HG03520 (cell line): ENCODE data around the gene MDGA2.

Source experiments
- ATAC-seq: cut with Tn5 transposase; IDR thresholded peaks from one replicate; pipeline ENCODE4 v1.9.1; 2021; ENCODE audit warnings: mild to moderate bottlenecking, moderate library complexity; ENCODE audit not compliant: unreplicated experiment

MDGA2 gene

DNA sequence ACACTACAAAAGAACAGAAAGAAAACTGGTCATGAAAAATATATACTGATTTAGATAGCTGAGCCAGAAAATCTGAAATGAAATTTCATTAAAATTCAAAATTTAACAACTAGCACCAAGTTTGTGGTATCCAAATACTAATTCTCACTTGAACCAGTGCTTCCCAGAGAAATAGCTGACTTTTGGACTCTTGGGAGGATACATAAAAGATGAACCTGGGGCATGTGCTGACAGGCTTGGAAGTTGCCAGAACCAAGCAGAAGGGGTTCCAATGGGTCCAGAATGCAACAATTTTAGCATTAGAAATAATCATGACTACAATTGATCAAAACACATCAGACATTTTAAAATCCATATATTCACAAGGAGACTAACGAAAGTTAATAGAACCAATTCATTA, 175.0 kb downstream of the MDGA2 start:
- ATAC-seq = no peak

DNA sequence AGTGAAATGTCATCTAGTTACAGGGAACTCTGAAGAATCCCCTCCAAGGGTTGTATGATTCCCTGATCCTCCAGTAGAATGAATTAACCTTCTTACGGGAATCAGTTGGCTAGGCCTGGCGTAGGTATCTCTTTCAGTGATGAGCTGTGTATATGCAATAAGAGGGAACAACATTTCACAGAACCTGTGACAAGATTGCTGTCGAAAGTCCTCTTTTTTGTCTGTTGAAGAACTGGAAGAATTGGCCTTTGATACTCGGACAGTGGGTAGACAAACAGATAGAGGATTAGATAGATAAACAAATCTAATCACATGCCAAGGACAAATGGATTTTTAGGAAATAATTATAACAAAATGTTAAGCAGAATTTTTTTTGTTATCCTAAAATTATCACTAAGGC, 184.6 kb downstream of the MDGA2 start:
- ATAC-seq = no peak

DNA sequence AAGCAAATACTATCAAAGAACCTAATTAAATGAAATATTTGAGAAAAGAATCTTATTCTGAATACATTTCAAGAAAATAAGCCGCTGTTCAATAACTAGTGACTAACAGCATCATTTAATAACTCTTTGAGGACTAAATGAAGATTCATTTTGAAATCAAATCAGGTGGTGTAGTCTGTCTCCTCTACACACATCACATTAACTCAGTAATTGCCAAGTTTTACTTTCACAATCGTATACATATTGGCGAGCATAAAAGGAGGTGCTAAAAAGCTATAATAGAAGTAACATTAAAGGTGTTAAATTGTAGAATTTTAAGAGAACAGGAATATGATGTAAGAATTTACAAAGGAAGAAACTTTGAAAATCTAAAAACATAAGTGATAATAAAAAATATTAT, 185.1 kb downstream of the MDGA2 start:
- ATAC-seq = no peak

DNA sequence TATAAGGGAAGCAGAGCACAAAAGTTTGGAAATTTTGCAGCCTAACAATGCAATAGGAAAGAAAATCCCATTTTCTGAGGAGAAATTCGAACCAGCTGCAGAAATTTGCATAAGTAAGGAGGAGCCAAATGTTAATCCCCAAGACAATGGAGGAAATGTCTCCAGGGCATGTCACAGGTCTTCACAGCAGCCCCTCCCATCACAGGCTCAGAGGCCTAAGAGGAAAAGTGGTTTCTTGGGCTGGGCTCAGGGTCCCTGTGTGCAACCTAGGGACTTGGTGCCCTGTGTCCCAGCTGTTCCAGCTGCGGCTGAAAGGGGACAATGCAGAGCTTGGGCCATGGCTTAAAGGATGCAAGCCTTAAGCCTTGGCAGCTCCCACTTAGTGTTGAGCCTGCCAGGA, 190.0 kb downstream of the MDGA2 start:
- no peak for ATAC-seq

DNA sequence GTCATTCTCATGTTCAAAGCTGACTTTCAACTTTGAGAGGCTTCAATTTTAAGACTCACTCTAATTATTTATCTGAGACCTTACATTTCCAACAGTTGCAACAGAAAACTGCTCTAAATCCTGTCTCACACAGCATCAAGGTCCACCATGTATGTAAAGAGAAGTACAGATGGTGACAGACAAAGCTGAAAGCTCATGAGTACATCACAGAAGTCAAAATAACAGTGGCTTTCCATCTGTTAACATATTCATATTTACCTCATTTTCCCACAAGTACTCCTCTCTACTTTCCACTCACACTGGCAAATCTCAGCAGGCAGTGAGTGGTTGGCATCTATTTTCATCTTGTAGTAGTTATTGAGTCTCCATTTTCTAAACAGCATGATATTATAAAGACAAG, 192.0 kb downstream of the MDGA2 start:
- no peak for ATAC-seq

DNA sequence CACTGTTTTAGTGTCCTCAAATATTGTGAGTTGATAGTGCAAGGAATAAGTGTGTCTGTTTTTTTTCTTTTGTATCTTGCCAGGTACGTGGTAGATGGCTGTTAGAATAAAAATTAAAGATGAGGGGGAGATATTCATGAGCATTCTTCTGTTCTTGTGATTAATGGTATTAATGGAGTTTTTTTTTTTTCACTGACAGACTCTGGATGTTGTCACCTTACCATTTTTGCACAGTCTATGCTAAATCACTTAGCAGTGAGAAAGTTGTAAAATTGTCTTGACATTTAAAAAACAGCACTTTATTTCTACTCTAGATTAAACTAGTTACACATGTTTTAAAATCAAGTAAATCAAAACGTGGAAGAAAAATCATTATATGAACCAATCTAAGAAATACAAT, 204.3 kb downstream of the MDGA2 start:
- ATAC-seq = no peak

DNA sequence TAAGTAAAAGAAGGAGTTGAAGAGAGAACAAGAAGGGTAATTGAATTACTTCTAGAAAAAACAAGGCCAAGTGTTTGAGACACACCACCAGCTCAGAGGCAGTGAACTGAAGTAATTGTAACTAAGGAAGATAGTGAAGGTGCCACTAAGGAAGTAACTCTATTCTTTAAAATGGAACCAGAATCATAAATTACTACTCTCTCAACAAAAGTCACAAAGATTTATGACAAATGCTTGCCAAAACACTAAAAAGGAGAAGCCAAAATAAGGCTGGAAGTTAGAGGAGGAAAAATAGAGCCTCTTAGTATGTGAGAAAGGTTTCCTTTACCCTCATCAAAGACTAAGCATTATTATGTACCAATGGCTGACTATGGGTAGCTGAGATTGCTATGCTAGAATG, 208.5 kb downstream of the MDGA2 start:
- no peak for ATAC-seq

DNA sequence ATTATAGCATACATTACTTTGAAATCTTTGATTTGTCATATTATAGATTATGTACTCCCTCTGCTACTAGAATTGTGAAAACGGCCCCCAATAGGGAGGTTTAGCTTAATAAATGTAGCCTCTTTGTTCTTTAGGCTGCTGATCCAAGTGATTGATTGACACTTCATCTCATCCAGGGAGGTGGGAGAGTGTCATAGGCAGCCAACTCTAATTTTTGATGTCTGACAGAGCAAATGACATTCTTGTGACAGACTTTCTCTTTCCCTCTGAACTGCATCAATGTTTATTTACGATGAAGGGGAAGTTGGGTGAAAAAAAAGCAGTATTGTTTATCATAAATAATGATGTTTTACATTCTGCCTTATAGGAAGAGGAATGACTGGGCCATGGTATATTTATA, 221.4 kb downstream of the MDGA2 start:
- no peak for ATAC-seq

DNA sequence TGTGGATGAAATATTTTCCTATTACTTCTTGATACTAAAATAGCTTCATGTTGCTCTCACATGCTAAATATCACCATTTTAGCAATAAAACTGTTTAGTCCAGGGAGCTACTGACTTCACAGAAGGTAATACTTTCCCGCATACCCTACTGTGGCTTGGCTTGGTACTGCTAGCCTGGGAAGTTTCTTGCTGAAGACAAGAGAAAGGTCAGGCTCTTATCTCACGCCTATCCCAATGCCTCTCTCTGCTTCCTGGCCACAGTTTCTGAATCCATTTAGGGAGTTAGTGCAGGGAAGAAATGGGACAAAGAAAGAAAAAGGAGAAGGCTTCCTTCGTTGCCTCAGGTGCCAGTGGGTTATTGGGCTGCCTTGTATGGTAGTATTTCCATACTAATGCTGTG, 228.3 kb downstream of the MDGA2 start:
- ATAC-seq = no peak

DNA sequence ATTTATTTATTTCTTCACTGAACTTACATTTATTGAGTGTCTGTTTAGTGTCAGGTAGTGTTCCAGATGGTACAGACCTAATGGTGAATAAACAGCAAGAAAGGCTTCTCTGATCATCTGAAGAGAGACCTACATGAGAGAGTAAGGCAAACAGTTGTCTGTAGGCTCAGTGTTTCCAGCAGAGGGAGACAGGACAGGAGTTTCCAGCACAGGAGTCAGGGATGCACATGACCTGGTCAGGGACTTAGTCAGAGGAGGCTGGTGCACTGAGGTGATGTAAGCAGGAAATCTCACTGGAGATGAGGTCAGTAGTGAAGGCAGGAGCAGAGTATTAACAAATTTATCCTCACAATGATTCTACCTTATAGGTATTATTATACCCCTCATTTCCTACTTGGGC, 233.2 kb downstream of the MDGA2 start:
- no peak for ATAC-seq

DNA sequence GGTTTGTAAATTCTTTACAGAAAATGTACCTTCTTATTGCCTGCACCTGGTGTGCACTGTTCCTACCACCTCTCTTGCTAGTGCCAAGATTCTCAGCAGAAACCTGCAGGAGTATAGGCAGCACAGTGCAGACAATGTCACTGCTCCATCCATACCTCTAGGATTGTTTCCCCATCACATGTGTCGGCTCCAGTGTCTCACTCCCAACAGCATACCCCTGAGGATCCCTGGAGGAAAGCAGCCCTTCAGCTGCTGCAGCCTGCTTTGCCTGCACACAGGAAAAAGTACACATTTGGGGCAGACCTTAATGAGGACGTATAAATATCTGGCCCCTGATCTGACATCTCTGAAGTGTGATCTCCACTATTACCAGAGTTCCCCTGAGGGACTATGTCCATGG, 235.5 kb downstream of the MDGA2 start:
- ATAC-seq = no peak

DNA sequence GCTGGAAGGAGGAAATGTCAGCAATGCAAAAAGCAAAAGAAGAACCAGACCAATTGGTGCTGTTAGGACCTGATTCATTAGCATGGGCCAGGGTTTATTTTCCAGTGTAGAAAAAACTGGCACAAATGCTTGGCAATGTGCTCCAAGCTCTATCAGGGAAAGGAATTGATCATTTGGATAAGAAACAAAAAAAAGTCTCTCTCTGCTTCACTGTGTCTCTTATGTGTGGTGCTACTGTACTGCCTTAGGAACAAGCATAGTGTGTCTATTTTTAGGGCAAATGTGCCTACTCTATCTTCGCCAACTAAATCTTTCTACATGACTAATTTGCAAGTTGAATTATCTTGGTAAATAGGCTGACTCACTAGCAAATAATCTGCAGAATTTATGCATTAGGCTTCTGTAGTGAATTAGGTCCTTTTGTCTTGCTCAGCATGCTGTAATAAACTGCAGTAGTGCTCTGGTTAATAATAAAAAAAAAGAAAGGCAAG, 236.7 kb downstream of the MDGA2 start:
- ATAC-seq = no peak

DNA sequence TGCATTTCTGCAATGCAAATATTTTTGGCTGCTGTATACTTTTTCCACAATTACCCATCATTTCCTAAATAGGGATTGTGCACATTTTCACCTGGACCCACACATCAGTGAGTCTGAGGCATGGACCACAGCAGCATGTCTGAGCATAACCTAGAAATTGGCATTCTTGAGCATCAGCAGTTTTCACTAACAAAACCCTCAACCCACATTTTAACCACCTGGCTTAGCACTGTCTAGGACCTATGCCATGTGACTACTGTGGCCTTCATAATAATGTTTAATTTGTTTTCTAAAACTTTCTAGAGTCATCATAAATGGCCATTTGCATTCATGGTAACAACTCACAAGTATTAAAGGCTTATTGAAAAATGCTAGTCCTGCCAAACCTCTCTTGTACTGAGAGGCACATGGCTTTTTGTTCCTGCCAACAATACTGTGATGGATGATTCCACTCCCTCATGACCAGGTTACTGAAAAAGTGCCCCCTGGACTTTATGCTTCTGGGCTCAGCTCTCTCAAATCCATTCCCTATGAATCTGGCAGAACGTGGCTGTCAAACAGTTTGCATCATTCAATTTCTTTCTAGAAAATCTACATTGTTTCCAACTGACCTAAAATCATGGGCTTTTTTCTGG, 240.0 kb downstream of the MDGA2 start:
- ATAC-seq = no peak

DNA sequence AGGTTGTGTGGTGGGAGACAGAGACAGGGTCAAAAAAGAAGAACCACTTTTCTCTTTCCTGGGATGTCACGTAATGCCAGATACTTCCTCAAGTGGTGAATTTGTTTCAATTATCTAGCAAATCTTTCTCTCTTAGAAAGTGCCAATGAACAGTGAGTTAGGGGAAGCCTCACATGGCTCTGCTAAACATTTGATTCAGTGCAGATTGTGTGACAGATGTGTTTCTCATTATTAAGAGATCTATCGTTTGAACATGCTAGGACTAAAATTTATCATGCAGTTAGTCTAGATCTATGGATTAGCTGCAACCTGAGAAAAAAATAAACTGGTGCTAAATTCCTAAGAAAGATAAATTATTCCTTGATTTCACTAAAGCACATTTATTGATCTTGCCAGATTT, 247.8 kb downstream of the MDGA2 start:
- no peak for ATAC-seq

DNA sequence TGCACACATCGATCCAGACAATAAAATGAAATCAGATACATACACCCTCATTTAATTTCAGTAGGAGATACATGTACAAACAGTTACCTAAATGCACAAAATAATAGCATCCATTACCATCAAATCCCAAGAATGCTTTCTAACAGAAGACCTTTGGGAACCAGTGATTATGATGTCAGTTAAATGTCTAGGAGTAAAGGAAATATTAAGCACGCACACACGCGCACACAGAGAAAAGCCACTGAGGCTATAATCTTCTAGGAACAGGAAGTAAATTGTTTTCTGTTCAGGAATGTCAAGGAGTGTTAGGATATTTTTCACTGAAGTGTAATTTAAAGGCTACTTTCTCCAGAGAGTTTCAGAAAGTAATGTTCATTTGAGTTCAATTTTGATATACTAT, 250.1 kb downstream of the MDGA2 start:
- ATAC-seq = no peak

DNA sequence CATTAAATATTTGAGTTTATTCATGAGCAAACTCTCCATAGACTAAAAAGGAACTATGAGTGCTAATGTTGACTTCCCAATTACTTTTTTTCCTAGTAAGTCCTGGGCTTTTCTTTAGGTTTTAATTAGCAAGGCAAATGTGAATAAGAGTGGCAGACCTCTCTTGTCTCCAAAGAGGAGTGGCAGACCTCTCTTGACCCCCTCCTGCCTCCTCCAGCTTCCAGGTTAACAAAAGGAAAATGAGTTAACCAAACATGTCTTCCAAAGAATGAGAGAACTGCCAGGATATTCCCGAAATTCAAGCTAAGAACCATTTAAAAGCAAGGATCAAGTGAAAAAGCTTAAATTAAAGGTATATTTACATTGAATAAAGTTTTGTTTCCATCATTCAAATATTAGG, 253.2 kb downstream of the MDGA2 start:
- no peak for ATAC-seq

DNA sequence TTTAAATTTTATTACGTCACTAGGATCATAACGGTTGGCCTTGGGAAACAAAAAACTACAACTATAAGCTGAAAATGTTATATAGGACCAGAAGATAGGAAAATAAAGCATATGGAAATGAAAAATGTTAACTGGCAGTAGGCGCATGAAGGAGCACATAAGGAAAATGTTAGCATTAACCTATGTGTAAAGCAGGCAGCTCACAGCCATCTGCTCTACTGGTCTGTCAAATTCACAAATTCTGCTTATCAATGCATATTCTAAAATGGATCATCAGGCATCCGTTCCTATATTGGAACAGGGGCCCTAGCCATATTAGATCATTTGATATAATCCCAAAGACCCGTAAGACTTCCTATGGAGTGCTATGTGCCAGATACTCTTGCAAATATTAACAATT, 263.9 kb downstream of the MDGA2 start:
- ATAC-seq = no peak

DNA sequence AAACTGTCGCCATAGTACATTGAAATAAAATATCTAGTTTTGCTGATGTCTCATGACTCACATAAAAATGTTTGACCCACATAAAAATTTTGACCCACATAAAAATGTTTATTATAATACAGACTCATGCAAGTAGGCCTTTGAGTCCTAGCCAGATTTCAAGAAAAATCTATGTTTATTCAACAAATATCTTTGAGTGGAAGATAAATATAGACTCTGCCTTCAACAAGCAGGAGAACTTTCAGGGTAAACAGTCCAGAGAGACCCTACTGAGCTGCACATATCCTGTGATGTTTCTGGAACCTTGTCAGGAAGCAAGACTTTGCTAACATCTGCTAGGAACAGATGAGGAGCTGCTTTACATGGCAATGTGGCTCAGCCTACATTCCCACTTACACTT, 283.1 kb downstream of the MDGA2 start:
- ATAC-seq = no peak

DNA sequence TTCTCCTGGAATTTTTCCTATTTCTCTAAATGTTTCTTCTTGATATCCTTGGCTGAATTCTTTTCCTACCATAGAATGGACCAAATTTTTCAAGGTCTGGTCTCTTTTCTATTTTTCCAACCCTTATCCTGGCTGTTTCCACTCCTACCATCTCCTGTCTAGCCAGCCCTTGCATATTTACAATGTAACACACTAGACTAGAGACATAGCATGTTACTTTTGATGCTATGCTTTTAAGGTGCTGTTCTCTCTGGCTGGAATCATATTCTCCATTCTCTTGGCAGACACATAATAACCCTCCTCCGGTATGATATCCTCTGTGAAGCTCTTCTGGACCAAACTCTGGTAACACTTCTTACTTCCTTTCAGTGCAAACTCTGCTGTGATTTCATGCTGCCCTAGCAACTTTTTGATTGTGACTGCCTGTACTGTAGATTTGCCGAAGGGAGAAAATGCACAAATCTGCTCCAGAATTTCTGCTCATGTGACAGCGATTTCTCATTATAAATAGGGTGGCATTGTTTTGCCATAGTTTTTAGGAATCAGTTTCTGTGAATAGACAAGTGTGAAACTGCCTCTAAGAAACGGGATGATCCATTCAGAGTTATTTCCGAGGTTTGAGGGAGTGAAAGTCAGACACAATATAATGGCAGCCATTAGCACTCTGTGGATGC, 284.4 kb downstream of the MDGA2 start:
- ATAC-seq = no peak

DNA sequence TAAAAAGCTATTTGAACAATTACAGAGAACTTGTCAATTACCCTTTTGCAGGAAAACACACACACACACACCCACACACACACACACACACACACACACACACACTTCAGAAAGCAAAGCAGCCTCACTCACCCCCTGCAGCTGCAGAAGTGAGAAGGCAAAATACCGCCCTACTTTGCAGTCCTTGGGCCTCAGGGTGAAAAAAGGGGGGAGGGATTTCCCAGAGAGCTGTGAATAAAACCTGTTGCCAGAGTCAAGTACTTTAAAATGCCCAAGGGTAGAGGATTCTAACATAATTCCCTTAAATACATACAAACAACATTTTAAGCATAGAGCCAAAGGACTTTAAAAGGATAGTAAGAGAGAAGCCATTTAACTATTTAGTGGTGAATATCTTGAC, 285.9 kb downstream of the MDGA2 start:
- no peak for ATAC-seq

DNA sequence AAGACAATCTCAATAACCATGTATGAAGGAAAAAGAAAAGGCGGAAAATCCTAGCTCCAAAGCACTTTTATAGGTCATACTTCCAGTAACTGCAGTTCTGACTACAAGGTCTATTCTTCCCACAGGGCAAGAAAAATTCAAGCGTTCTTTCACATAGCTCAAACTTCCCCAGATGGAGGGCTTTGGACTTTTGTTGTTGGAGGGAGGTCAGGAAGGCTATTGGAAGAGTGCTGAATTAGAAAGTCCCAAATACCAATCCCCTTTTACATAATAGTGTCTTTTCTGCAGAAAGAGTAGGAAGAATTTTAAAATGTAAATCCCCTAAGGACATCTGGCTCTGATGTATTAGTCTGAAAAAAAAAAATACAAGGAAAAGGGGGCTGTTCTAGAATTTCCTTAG, 309.4 kb downstream of the MDGA2 start:
- ATAC-seq = no peak

DNA sequence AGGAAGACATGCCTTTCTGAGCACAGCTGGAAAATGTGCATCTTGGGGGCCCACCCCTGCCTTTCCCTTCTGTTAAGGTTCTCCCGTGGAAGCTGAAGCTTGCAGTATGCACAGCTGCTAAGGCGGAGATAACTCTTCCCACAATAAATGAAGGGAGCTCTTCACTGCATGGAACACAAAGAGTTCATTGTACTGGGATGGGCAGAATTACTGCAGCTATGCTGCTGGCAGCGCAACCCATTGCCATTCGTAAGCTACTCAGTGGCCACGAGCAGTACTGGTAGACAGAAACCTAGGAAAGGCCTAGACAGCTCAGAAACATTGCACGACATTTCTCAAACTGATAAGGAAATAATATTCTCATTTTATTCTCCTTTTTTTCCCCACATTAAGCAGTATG, 310.2 kb downstream of the MDGA2 start:
- no peak for ATAC-seq

DNA sequence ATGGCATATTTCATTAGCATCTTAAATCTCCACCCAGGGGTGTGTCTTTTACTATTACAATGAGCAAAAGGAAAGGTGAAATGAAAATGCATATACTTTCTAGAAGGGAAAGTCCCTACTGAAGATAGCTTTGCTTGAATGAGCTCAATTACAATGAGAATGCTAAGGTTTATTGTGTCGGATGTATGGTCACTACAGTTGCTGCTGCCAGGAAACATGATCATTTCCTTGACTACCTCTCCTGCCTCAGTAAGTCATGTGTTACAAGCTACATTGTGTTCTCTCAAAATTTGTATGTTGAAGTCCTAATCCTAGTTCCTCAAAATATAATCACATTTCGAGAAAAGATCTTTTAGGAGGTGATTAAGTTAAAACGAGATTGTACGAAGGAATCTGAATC, 322.2 kb downstream of the MDGA2 start:
- ATAC-seq = no peak
